Ectodermal cell (in vitro differentiated cells): ENCODE results near the gene RARB. TPM values are rescaled to one million over a fixed set of nuclear protein-coding genes. Genes with fewer than 3 reads are reported as not detected.

Experiments used
- H3K27ac ChIP-seq: 2 replicates; pipeline ENCODE4 v1.7.0; 2013; ENCODE audit warnings: mild to moderate bottlenecking, low read depth, low read length; ENCODE audit not compliant: insufficient read depth, poor library complexity, severe bottlenecking
- H3K27me3 ChIP-seq: 2 replicates; pipeline ENCODE4 v1.7.0; 2013; ENCODE audit warnings: mild to moderate bottlenecking, low read length; ENCODE audit not compliant: insufficient read depth, control insufficient read depth, poor library complexity, severe bottlenecking
- H3K36me3 ChIP-seq: one replicate; pipeline ENCODE4 v1.7.0; 2013; ENCODE audit warnings: low read length; ENCODE audit not compliant: control insufficient read depth, insufficient read depth
- H3K4me1 ChIP-seq: one replicate; pipeline ENCODE4 v1.7.0; 2013; ENCODE audit warnings: low read length; ENCODE audit not compliant: control insufficient read depth, insufficient read depth
- H3K4me3 ChIP-seq: 2 replicates; pipeline ENCODE4 v1.7.0; 2013; ENCODE audit warnings: low read depth, low read length, control low read depth; ENCODE audit not compliant: insufficient read depth
- H3K9me3 ChIP-seq: 2 replicates; pipeline ENCODE4 v1.7.0; 2013; ENCODE audit warnings: mild to moderate bottlenecking, low read length, moderate library complexity; ENCODE audit not compliant: control insufficient read depth
- WGBS, 2 experiments: methylation state at CpG; one replicate each; pipeline ENCODE4 v1.1.7; 2013; ENCODE audit warnings: missing lambda C conversion rate in 2 of 2; 5-methylcytosine and 5-hydroxymethylcytosine counted together
- polyA plus RNA-seq, 4 experiments: library from polyadenylated mRNA; stranded (reverse); fragments of 50-300 nt; gene quantifications; one replicate each; pipeline ENCODE4 v1.2.3, GENCODE V29; 2013

The RARB gene
- 8.5 TPM for polyA plus RNA-seq (2013, experiment 1 of 4)
- 3.7 TPM for polyA plus RNA-seq (2013, experiment 2 of 4)
- 9.7 TPM for polyA plus RNA-seq (2013, experiment 3 of 4)
- polyA plus RNA-seq (2013, experiment 4 of 4), result 7.7 TPM

- peaks cover 46% of the 10 kb centered on the region for H3K4me1 ChIP-seq
- peak within 1 kb of the TSS; percentile 52 for H3K4me3 ChIP-seq
- H3K9me3 ChIP-seq, result no peaks in the 10 kb centered on the region
- no peaks in the 10 kb centered on the region for H3K27me3 ChIP-seq
- H3K27ac ChIP-seq, result peak within 1 kb of the TSS; percentile 81
- 7 to 8% methylated on average over 27 of the region's 27 CpGs for WGBS, 2 experiments
- no peaks in the 10 kb centered on the region for H3K36me3 ChIP-seq
Observed at GRCh38 chr3:25427942-25428788, at the start of gene RARB. RARB (plus strand) TSS chr3:25428263; CDS start chr3:25428732, 469 bp downstream.

DNA sequence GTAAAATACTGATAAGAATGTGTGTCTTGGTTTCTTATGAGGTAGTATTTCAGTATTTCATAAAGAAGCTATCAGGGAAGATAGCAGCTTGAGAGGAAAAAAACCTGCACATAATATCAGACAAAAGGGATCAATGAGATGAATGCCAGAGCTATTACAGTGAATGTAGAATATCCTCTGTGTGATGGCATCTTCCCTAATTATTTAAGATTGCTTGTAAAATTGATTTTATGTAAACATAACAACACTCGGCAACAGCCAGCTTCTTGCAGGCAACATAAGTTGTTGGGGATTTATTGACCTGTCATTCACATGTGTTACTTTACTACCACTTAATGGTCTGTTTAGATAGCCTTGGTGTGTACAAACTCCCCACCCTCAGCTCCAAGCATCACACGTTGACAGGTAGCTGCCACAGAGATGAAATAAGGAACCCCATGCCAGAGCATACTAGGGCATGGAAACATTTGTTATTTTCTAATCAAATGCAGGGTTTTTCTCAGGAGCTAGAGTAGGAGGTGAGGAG, 49.2 kb upstream of the RARB start:
- Histone ChIP-seq H3K9me3 (no peaks in the 10 kb centered on the region), H3K36me3 (no peaks in the 10 kb centered on the region), H3K27ac (no peak overlapping the region), H3K4me1 (no peaks in the 10 kb centered on the region), H3K27me3 (no peaks in the 10 kb centered on the region), H3K4me3 (no peak overlapping the region)
- 78 to 98% methylated on average over 1 to 2 of the region's 2 CpGs for WGBS, 2 experiments

- no peaks in the 10 kb centered on the region for H3K4me1 ChIP-seq
- H3K4me3 ChIP-seq, result no peak overlapping the region
- 91 to 95% methylated on average over 9 of the region's 9 CpGs for WGBS, 2 experiments
- no peaks in the 10 kb centered on the region for H3K27me3 ChIP-seq
- H3K27ac ChIP-seq, result no peak overlapping the region
- no peaks in the 10 kb centered on the region for H3K36me3 ChIP-seq
- no peaks in the 10 kb centered on the region for H3K9me3 ChIP-seq
Observed at GRCh38 chr3:25380222-25380739, 47.8 kb upstream of the RARB start.

GRCh38 chr3:25381083-25381482, 47.0 kb upstream of the RARB start:
- H3K4me3 ChIP-seq, result no peak overlapping the region
- H3K36me3 ChIP-seq, result no peaks in the 10 kb centered on the region
- no peaks in the 10 kb centered on the region for H3K4me1 ChIP-seq
- H3K9me3 ChIP-seq, result no peaks in the 10 kb centered on the region
- no peaks in the 10 kb centered on the region for H3K27me3 ChIP-seq
- 86 to 92% methylated on average over 2 of the region's 3 CpGs for WGBS, 2 experiments
- no peak overlapping the region for H3K27ac ChIP-seq

DNA sequence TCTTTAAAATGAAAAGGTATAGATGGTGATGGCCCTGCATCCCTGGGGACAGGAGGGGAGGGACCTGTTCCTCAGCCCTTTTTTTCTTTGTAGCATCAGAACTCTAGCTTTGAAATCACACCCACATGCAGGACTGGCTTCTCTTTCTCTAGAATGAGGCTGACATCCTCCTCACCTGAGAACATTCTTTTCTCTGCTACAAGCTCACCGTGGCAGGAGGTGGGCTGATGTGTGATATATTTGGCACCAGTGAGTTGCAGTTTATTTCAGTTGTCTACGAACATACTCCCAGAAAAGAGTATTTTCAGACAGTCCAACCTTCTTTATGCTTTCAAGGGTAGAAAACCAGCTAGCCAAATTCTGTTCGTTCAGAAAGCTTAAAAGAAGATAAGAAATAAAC, 43.6 kb upstream of the RARB start:
- 86 to 92% methylated on average over 3 of the region's 3 CpGs for WGBS, 2 experiments
- H3K27ac ChIP-seq, result no peak overlapping the region
- H3K4me3 ChIP-seq, result no peak overlapping the region
- no peaks in the 10 kb centered on the region for H3K9me3 ChIP-seq
- H3K27me3 ChIP-seq, result no peaks in the 10 kb centered on the region
- peaks cover 4% of the 10 kb centered on the region for H3K4me1 ChIP-seq
- no peaks in the 10 kb centered on the region for H3K36me3 ChIP-seq

DNA sequence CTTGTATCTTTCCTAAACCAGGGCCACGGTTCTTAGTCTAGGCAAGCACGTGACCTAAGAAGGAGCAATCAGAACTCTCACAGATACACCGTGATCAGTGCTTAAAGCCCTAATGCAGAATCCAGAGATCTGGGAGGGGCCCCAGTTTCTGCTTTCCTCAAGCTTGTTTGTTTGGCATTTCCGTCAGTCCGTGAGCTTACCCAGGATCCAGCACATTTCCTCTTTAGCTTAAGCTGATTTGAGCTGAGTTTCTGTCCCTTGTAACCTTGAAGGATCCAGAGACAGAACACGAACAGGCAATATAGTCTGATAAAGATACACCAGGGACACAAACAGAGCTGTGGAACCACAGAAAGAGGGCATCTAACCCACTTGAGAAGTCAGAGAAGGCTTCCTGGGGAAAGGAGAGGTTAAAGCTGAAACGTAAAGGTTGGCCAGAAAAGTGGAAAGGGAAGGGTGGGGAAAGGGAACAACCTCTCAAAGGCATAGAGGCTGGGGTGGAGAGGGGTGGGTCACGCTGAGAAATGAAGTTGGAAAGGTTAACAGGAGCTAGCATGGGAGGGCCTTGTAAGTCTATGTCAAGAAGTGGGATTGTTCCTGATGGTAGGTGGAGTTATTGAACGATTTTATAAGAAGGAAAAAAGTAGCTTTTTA, 42.1 kb upstream of the RARB start:
- WGBS, 2 experiments, result 91 to 92% methylated on average over 9 of the region's 9 CpGs

DNA sequence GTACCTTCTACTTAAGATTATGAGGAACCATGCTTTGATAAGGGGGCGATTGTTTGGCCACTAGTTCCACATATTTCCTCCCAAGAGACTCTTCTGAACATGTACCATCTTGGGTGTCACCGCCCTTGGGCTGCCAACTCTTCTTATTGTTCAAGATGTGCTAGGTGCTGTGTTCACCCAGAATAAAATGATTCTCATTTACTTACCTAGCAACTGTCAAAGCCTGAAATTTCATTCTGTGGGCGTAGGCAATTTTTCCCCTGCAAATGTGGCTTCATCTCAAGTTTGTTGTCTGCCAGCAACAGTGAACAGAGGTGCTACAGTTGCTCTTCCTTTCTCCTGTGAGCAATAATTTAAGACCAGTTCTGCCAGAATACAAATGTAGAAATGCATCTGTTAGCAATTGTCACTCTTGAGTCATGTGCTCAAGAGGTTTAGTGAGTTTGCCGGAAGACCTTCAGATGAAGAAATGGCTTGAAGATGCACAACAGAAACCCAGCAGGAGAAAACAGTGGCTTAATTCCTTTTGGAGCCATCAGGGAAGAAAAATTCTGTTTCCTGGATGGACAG, 41.3 kb upstream of the RARB start:
- 95% methylated on average over 4 of the region's 4 CpGs for WGBS, 2 experiments
- Histone ChIP-seq H3K9me3 (no peaks in the 10 kb centered on the region), H3K4me3 (no peak overlapping the region)

More for the DNA sequence above, 42.1 kb upstream of the RARB start:
- peaks cover 4% of the 10 kb centered on the region for H3K4me1 ChIP-seq
- H3K36me3 ChIP-seq, result no peaks in the 10 kb centered on the region
- H3K27ac ChIP-seq, result no peak overlapping the region
- H3K27me3 ChIP-seq, result no peaks in the 10 kb centered on the region
- no peaks in the 10 kb centered on the region for H3K9me3 ChIP-seq
- H3K4me3 ChIP-seq, result no peak overlapping the region

DNA sequence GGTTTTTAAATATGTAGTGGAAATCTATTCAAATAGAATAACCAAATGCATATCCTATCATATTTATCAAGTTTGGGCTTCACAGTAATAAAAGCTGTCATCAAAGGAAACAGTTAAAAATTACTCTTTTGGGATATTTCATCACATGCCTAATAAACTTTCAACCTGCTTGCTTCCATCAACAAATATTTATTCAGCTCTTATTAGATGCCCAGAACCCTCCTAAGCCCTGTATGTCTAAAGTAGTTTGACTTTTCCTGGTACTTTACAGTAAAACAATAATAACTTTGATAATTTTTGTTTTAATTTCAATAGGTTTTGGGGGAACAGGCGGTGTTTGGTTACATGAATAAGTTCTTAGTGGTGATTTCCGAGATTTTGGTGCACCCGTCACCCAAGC, 37.5 kb upstream of the RARB start:
- WGBS, 2 experiments, result 90 to 98% methylated on average over 3 of the region's 3 CpGs
- Histone ChIP-seq H3K9me3 (no peaks in the 10 kb centered on the region), H3K27ac (no peak overlapping the region), H3K4me1 (peaks cover 4% of the 10 kb centered on the region), H3K27me3 (no peaks in the 10 kb centered on the region), H3K4me3 (no peak overlapping the region), H3K36me3 (no peaks in the 10 kb centered on the region)

More for the DNA sequence above, 41.3 kb upstream of the RARB start:
- Histone ChIP-seq H3K27ac (no peak overlapping the region), H3K4me1 (peaks cover 4% of the 10 kb centered on the region), H3K36me3 (no peaks in the 10 kb centered on the region), H3K27me3 (no peaks in the 10 kb centered on the region)

- no peaks in the 10 kb centered on the region for H3K4me1 ChIP-seq
- WGBS, 2 experiments, result 92 to 96% methylated on average over 2 of the region's 2 CpGs
- H3K36me3 ChIP-seq, result no peaks in the 10 kb centered on the region
- no peak overlapping the region for H3K4me3 ChIP-seq
- no peaks in the 10 kb centered on the region for H3K27me3 ChIP-seq
- no peaks in the 10 kb centered on the region for H3K9me3 ChIP-seq
- no peak overlapping the region for H3K27ac ChIP-seq
Observed at GRCh38 chr3:25396251-25396650, 31.8 kb upstream of the RARB start.

- Histone ChIP-seq H3K4me1 (no peaks in the 10 kb centered on the region), H3K9me3 (no peaks in the 10 kb centered on the region), H3K27me3 (no peaks in the 10 kb centered on the region), H3K4me3 (no peak overlapping the region), H3K36me3 (no peaks in the 10 kb centered on the region), H3K27ac (no peak overlapping the region)
- WGBS, 2 experiments, result 94 to 95% methylated on average over 4 of the region's 4 CpGs
Observed at GRCh38 chr3:25396686-25397085, 31.4 kb upstream of the RARB start.
